NCI-H2227 treated with DMSO at 0.1 percent for 48 hours (cell line): ENCODE measurements around the gene CLUH.

Source experiments
- DNase-seq: peaks from one replicate; lab custom pipeline; 2025; lab: John Stamatoyannopoulos, UW

The CLUH gene

GRCh38 chr17:2718150-2718938 lies 6.8 kb upstream of the CLUH start:
- DNase-seq = no peak

- no peak for DNase-seq
These were observed 5.1 kb upstream of the CLUH start for GRCh38 chr17:2716649-2717048.

GRCh38 chr17:2713881-2714280 lies 2.3 kb upstream of the CLUH start:
- no peak for DNase-seq

DNA sequence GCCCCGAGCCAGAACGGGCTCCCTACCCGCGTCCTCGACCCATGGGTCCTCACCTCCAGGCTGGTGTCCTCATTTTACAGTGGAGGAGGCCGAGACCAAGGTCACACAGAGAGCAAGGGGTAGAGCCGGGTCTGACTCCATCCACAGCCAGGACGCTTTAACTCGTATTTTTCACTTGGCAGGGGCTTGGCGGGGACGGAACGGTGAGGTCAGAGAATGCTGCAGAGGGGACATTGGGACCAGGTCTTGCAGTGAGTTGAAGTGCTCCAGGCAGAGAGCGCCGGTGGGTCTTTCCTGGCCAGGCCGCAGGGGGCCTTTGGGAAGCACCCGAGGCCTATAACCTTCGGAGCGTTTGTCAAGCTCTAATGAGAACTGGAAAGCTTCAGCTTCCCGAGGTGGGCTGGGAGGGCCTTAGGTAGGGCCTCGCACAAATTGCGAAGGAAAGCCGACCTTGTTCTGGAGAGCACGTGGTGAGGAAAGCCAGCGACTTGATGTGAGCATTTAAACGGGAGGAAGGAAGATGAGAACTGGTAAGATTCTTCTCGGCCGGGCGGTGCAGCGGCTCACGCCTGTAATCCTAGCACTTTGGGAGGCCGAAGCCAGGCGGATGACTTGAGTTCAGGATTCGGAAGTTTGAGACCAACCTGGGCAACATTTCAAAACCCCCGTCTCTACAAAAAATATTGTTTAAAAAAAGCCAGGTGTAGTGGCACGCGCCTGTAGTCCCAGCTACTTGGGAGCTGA lies 908 bp upstream of the CLUH start:
- no peak for DNase-seq

- no peak for DNase-seq
These were observed 559 bp downstream of the CLUH start for GRCh38 chr17:2710803-2711607.

- no peak for DNase-seq
These were observed 1.3 kb downstream of the CLUH start for GRCh38 chr17:2710071-2710802.

DNA sequence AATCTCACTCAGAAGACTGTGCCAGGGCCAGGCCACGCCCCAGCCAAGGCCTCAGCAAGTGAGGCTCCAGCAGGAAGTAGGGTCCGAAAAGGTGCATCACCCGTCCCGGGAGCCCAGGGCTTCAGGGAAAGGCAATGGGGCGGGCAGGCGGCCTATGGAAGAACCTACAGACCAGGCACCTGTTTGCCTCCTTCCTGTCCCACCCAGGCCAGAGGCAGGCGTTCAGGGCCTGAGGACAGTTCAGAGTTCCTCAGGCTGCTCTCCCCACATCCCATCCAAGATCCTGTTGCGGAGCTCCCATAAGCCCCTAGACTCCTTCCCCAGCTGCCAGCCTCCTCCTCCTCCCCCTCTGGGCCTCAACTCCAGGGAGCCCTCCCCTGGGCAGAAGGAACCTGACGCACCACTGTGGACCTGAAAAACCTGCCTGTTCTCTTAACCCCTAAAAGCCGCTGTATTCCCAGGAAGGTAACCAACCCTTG lies 2.3 kb downstream of the CLUH start:
- no peak for DNase-seq

DNA sequence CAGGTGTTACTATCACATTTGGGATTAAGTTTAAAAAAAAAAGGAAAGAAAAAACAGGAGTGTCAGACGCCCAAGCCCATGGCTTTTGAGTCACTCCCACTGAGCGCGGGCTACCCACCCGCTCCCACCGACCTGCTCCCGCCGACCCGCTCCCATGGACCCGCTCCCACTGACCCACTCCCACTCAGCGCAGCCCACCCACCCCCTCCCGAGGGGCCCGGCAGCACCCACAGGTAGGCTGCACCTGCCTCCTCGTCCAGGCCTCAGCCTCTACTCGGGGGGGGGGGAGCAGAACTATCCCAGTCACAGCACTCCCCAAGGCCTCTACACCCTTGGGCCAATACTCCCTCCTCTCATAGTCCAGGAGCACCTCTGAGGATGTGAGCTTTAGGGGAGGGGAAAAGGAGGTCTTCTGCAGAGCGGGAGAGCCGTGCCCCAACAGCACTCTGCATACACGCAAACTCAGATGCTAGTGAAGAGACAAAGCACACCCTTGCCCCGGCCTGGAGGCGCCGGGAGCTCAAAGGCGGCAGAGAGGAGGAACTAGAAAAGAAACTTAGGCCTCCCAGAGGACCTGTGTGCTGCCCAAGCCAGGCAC lies 2.9 kb downstream of the CLUH start:
- no peak for DNase-seq

DNA sequence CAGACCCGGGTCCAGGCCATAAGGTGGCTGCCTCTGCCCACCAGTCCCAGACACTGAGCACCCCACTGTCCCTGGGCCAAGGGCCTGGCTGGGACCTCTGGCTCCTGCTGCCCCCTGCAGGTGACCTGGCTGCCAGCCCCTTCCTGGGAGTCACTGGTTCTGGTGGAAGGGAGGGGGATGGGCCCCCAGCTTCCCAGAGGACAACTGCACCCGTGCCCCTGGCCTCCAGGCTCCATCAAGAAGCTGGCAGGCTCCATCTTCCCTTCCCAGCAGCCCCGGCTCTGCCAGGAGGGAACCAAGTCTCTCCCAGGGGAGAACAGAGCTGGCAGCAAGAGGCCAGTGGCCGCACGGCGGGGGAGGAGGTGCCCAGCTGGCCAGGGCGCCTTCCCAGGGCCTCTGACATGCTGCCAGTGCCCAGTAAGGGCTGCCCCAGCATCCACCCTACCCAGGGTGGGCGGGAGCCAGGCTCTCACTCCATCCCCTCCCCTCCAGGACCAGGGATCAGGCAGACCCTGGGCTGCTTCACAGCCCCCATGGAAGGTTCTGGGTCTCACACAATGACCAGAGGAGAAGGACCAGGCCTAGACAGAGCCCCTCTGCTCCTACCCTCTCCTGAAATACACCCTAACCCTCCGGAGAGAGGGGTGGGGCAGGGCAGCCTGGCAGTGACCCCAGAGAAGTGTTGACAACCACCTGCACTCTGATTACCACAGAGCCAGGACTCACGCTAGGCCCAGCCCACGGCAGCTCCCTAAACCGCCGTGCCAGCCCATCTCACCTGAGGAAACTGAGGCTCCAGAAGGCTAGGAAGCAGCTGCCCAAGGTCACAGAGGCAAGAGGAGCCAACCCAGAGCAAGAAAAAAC lies 3.6 kb downstream of the CLUH start:
- no peak for DNase-seq

- no peak for DNase-seq
These were observed 4.6 kb downstream of the CLUH start for GRCh38 chr17:2706911-2707510.

DNA sequence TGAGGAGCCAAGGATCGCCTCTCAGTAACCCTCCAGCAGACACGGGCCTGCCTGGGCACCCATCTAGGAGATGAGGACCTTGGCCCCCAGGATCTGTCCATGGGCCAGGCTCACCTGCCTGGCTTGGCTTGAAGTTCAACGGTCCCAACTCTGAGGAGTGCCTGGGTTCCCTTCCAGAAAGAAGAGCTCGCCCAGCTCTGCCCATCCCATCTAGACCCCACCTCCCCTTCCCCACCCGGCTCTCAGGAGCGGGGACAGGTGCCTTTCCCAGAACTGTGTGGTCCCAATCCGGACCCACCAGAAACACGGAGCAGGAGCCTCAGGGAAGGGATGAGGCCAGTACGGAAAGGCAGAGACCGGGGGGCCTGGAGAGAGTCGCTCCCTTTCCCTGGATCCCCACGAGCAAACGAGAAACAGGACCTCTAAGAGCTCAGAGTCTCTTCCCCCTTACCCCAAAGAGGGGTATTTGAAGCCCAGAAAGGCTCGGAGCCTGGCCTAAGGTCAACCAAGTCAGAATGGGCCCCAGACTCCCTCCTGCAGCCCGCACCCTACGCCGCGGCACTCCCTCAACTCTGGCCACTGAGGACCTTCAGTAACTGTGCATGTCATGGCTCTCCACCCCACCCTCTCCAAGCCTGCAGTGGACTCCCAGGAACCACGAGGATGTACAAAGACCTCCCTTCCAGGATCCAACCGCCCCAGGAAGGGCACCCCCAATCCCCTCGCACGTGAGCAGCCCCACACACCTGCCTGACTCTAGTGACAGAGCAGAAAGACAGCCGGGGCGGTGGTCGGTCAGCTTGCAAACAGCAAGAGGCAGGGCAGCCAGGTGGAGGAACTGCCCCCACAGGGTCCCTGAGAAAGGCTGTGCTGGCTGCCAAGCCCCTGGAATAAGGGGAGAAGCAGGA lies 5.4 kb downstream of the CLUH start:
- DNase-seq = no peak

DNA sequence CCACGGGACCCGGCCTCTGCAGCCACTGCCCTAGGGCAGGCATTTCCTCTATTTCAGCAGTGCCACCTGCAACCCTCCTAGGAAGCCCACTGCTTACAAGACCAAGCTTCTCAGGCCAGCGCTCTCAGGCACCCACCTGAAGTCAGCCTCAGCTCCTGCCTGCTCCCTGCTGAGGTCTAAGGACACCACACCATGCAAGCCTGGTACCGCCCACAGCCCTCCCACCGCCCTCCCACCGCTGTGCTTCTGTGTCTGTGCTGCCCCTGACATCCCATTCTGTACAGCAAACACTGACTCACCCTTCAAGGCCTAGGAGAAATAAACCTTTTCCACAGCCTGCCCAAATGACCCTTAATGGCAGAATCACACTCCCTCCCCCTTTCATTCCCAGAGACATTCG lies 6.3 kb downstream of the CLUH start:
- no peak for DNase-seq

GRCh38 chr17:2704890-2705248 lies 6.7 kb downstream of the CLUH start:
- DNase-seq = no peak

DNA sequence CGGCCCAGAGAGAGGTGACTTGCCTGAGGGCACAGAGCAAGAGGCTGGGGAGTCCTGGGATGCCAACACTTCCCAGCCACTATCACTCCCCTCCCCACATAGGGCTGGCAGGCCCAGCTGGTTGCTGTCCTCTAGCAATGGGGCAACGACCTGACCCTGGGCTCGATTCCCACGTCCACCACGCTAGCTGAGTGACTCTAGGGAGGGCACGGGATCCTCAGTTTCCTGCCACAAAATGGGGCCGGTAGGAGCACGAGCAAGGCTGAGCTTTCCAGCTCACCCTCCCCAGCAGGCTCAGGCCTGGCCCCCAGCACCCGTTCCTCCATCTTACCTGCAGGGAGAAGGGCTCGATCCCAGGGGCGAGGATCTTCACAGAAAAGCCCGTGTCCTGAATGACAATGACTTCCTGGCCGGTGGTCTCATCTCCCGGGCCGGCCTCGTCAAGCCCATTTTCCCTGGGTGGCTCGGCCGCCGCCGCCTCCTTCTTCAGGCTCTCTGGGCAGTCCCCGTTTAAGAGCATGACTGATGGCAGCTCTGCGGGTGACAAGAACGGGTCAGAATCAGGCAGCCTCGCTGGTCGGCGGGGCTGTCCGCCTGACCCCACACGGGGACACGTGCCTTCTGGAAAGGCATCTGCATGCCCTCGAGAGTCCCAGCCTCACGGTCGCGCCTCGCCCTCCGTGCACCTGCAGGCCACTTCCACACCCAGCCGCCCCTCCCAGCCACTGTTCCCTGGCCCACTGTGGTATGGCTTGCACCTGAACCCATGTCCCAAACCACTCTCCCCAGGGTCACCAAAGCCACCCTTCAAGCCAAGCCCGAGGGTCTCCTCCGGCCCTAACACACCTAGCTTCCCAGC lies 7.3 kb downstream of the CLUH start:
- DNase-seq = no peak

- DNase-seq = no peak
These were observed 8.0 kb downstream of the CLUH start for GRCh38 chr17:2703606-2704005.

DNA sequence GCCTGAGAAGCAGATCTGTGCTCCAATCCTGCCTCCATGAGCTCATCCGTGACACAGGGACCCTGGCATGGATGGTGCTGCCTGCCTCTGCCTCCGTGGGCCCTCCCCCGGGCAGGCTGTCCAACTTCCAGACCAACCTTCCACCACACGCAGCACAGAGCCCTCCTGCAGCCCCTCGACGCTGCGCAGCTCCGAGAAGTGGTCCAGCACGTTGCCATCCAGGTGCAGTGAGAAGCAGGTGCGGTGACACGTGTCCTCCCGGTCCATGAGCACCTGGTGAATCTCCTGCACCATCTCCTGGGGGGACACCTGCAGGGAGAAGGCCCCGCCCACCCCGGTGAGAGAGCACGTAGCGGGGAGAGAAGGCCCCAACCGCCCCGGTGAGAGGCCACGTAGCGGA lies 8.4 kb downstream of the CLUH start:
- DNase-seq = no peak

- no peak for DNase-seq
These were observed 9.4 kb downstream of the CLUH start for GRCh38 chr17:2701996-2702741.
